OCI-LY7 (cell line): ENCODE data around the gene FNDC3B. TPM values are rescaled to one million over a fixed set of nuclear protein-coding genes. Genes with fewer than 3 reads are reported as not detected.

Experiments used
- BruUV-seq: library from RNA; stranded (reverse); fragments of 400-500 nt; replicated peaks from 2 replicates; lab custom pipeline; 2021; lab: Mats Ljungman, UMichigan
- CTCF ChIA-PET: fragments of 300-600 bp; sonication (Branson Sonifier 250); formaldehyde crosslinking; loops from one replicate; lab custom pipeline; 2022; ENCODE audit warnings: antibody characterized with exemption; ENCODE audit not compliant: unreplicated experiment; lab: Charles Lee
- POLR2A ChIA-PET: fragments of 300-600 bp; sonication (Branson Sonifier 250); formaldehyde crosslinking; loops from one replicate; lab custom pipeline; 2022; ENCODE audit warnings: antibody characterized with exemption; lab: Charles Lee
- DNase-seq: peaks from one replicate; pipeline ENCODE4 v3.0.0-alpha.2; 2015; ENCODE audit warnings: low spot score
- H2AFZ ChIP-seq: fragments of 200-600 bp; sonication (generic), shearing (Covaris generic); 2 replicates; pipeline ENCODE4 v1.6.1; 2014; ENCODE audit warnings: mild to moderate bottlenecking, antibody characterized with exemption, low read length, moderate library complexity
- H3K27ac ChIP-seq: fragments of 200-600 bp; sonication (generic); 2 replicates; pipeline ENCODE4 v1.5.1; 2014; ENCODE audit warnings: mixed run types, low read depth, mild to moderate bottlenecking, moderate library complexity, low read length, inconsistent platforms; ENCODE audit not compliant: poor library complexity, severe bottlenecking
- H3K36me3 ChIP-seq: fragments of 200-600 bp; sonication (generic); 2 replicates; pipeline ENCODE4 v1.6.1; 2014; ENCODE audit warnings: mild to moderate bottlenecking, antibody characterized with exemption, low read length, moderate library complexity, mixed read lengths; ENCODE audit not compliant: insufficient read depth
- H3K4me1 ChIP-seq: fragments of 200-600 bp; sonication (generic); 2 replicates; pipeline ENCODE4 v1.5.1; 2014; ENCODE audit warnings: mild to moderate bottlenecking, low read length; ENCODE audit not compliant: insufficient read depth, poor library complexity, severe bottlenecking
- H3K4me2 ChIP-seq: fragments of 200-600 bp; sonication (generic); 2 replicates; pipeline ENCODE4 v1.6.1; 2014; ENCODE audit warnings: mild to moderate bottlenecking, low read length
- H3K4me3 ChIP-seq: fragments of 200-600 bp; sonication (generic); 2 replicates; pipeline ENCODE4 v1.5.1; 2014; ENCODE audit warnings: mild to moderate bottlenecking, low read depth, low read length; ENCODE audit not compliant: poor library complexity, severe bottlenecking
- H3K79me2 ChIP-seq: fragments of 200-600 bp; sonication (generic); 2 replicates; pipeline ENCODE4 v1.6.1; 2016; ENCODE audit warnings: low read depth, mild to moderate bottlenecking, low read length, moderate library complexity, mixed read lengths; ENCODE audit not compliant: insufficient read depth
- H3K9me2 ChIP-seq: fragments of 200-600 bp; sonication (generic); 2 replicates; pipeline ENCODE4 v1.6.1; 2016; ENCODE audit warnings: mild to moderate bottlenecking, low read length, mixed read lengths; ENCODE audit not compliant: insufficient read depth
- H3K9me3 ChIP-seq: fragments of 200-600 bp; sonication (generic); 2 replicates; pipeline ENCODE4 v1.6.1; 2014; ENCODE audit warnings: mild to moderate bottlenecking, mixed run types, low read length, mixed read lengths
- H4K20me1 ChIP-seq: fragments of 200-600 bp; sonication (generic); 2 replicates; pipeline ENCODE4 v1.6.1; 2014; ENCODE audit warnings: mild to moderate bottlenecking, antibody characterized with exemption, low read length, moderate library complexity, mixed read lengths; ENCODE audit not compliant: insufficient read depth
- EZH2phosphoT487 ChIP-seq: fragments of 200-600 bp; sonication (generic); IDR thresholded peaks from 2 replicates; pipeline ENCODE4 v1.6.1; 2018; ENCODE audit warnings: low read depth, borderline replicate concordance, mild to moderate bottlenecking, mixed run types, antibody characterized with exemption, low read length, moderate library complexity, mixed read lengths
- intact Hi-C: fragments of 100-400 bp; cut with micrococcal nuclease; formaldehyde crosslinking; loops from one replicate; pipeline ENCODE4 v1.10.0; 2022; ENCODE audit not compliant: unreplicated experiment
- total RNA-seq, 2 experiments: library from RNA; depleted of rRNA in 1 of 2; stranded (reverse); fragments of >200 nt in 1 of 2; shearing (Covaris generic) in 1 of 2; gene quantifications; 2 replicates each; pipeline ENCODE4 v1.2.3, GENCODE V29; 2014 to 2022
- TF ChIP-seq, protein P1 (sequence below): fragments of 200-600 bp; sonication (generic); conservative IDR thresholded peaks from 2 replicates; pipeline ENCODE4 v1.5.1; 2014; ENCODE audit warnings: mild to moderate bottlenecking, antibody characterized with exemption, low read length, moderate library complexity, mixed read lengths

The FNDC3B gene
- total RNA-seq, 2 experiments from 2014 or later: 23.3 to 28.5 TPM

GRCh38 chr3:172213904-172214303 lies 174.5 kb downstream of the FNDC3B start:
- H4K20me1 ChIP-seq: no peaks in the 10 kb centered on the region
- ChIA-PET POLR2A (interaction anchor here (0.8 kb wide), 1 partner anchor 9 kb away, joined by 3 read pairs; no protein-coding TSS in a partner anchor), CTCF (no interaction called here)
- no peak for DNase-seq
- H3K9me2 ChIP-seq: no peaks in the 10 kb centered on the region
- H3K9me3 ChIP-seq: no peaks in the 10 kb centered on the region
- no peaks in the 10 kb centered on the region for H3K36me3 ChIP-seq
- H3K4me1 ChIP-seq: no peaks in the 10 kb centered on the region
- no peak overlapping the region for H3K4me2 ChIP-seq
- intact Hi-C loops: no loop called here
- no peak overlapping the region for H2AFZ ChIP-seq
- H3K4me3 ChIP-seq: no peak overlapping the region
- no peak overlapping the region for H3K27ac ChIP-seq
- TF ChIP-seq EZH2phosphoT487: no peak
- TF ChIP-seq, protein P1, sequence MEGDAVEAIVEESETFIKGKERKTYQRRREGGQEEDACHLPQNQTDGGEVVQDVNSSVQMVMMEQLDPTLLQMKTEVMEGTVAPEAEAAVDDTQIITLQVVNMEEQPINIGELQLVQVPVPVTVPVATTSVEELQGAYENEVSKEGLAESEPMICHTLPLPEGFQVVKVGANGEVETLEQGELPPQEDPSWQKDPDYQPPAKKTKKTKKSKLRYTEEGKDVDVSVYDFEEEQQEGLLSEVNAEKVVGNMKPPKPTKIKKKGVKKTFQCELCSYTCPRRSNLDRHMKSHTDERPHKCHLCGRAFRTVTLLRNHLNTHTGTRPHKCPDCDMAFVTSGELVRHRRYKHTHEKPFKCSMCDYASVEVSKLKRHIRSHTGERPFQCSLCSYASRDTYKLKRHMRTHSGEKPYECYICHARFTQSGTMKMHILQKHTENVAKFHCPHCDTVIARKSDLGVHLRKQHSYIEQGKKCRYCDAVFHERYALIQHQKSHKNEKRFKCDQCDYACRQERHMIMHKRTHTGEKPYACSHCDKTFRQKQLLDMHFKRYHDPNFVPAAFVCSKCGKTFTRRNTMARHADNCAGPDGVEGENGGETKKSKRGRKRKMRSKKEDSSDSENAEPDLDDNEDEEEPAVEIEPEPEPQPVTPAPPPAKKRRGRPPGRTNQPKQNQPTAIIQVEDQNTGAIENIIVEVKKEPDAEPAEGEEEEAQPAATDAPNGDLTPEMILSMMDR: no peak
- BruUV-seq: no TSS peak
- H3K79me2 ChIP-seq: no peaks in the 10 kb centered on the region

DNA sequence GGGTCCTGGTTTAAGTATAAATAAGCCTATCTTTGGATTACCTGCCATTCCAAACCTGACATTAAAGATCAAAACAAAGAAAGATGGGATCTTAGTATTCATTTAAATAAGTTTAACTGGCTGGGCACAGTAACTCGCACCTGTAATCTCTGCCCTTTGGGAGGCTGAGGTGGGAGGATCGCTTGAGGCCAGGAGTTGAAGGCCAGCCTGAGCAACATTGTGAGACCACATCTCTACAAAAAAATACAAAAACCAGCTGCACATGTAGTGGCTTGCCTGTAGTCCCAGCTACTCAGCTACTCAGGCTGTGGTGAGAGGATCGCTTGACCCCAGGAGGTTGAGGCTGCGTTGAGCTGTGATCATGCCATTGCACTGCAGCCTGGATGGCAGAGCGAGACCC lies 176.9 kb downstream of the FNDC3B start:
- ChIA-PET POLR2A (interaction anchor here (0.6 to 1.5 kb wide), 2 partner anchors 10 to 67 kb away, joined by 3 to 5 read pairs; no protein-coding TSS in a partner anchor), CTCF (no interaction called here)
- BruUV-seq: no TSS peak
- H3K4me1 ChIP-seq: no peaks in the 10 kb centered on the region
- H3K4me3 ChIP-seq: no peak overlapping the region
- TF ChIP-seq EZH2phosphoT487: no peak
- TF ChIP-seq, protein P1: no peak
- H3K36me3 ChIP-seq: no peaks in the 10 kb centered on the region
- no peak overlapping the region for H2AFZ ChIP-seq
- intact Hi-C loops: no loop called here
- DNase-seq: no peak
- H3K79me2 ChIP-seq: no peaks in the 10 kb centered on the region
- no peaks in the 10 kb centered on the region for H4K20me1 ChIP-seq
- H3K4me2 ChIP-seq: no peak overlapping the region
- no peaks in the 10 kb centered on the region for H3K9me3 ChIP-seq
- H3K27ac ChIP-seq: no peak overlapping the region
- no peaks in the 10 kb centered on the region for H3K9me2 ChIP-seq

GRCh38 chr3:172216911-172217310 lies 177.5 kb downstream of the FNDC3B start:
- ChIA-PET POLR2A (interaction anchor here (0.6 to 1.5 kb wide), 4 partner anchors 9 to 296 kb away, joined by 3 to 5 read pairs (median 4); no protein-coding TSS in a partner anchor), CTCF (no interaction called here)
- H3K4me3 ChIP-seq: no peak overlapping the region
- no peak overlapping the region for H2AFZ ChIP-seq
- no peaks in the 10 kb centered on the region for H3K4me1 ChIP-seq
- DNase-seq: no peak
- no peak overlapping the region for H3K4me2 ChIP-seq
- intact Hi-C loops: no loop called here
- no peaks in the 10 kb centered on the region for H4K20me1 ChIP-seq
- no peaks in the 10 kb centered on the region for H3K9me2 ChIP-seq
- TF ChIP-seq, protein P1: no peak
- no peak for TF ChIP-seq EZH2phosphoT487
- H3K9me3 ChIP-seq: no peaks in the 10 kb centered on the region
- H3K27ac ChIP-seq: no peak overlapping the region
- no TSS peak for BruUV-seq
- H3K36me3 ChIP-seq: no peaks in the 10 kb centered on the region
- H3K79me2 ChIP-seq: no peaks in the 10 kb centered on the region
